GM18507 (cell line): ENCODE data around the gene NTSR2.

ENCODE experiments used
- DNase-seq: peaks from one replicate; pipeline ENCODE4 v3.0.0; 2011; ENCODE audit warnings: low read depth; ENCODE audit not compliant: insufficient read length; ENCODE audit errors: extremely low spot score
- FAIRE-seq: peaks from 2 replicates; lab custom pipeline; 2011; peaks lifted over from hg19 to GRCh38; lab: Jason Lieb, UNC

Gene NTSR2

GRCh38 chr2:11636593-11637295, 33.3 kb downstream of the NTSR2 start:
- DNase-seq, result no peak
- FAIRE-seq, result no peak

GRCh38 chr2:11635141-11635540, 34.9 kb downstream of the NTSR2 start:
- DNase-seq, result no peak
- FAIRE-seq, result no peak

- DNase-seq (no peak), FAIRE-seq (no peak)
Observed at GRCh38 chr2:11634584-11634983, 35.4 kb downstream of the NTSR2 start.

- no peak for DNase-seq
- no peak for FAIRE-seq
Observed at GRCh38 chr2:11633923-11634478, 36.0 kb downstream of the NTSR2 start.

GRCh38 chr2:11631462-11631861, 38.5 kb downstream of the NTSR2 start:
- DNase-seq (no peak), FAIRE-seq (no peak)

- FAIRE-seq, result no peak
Observed at GRCh38 chr2:11630855-11631254, 39.1 kb downstream of the NTSR2 start.

GRCh38 chr2:11629851-11630250, 40.1 kb downstream of the NTSR2 start:
- DNase-seq (no peak), FAIRE-seq (no peak)

More at GRCh38 chr2:11630855-11631254, 39.1 kb downstream of the NTSR2 start:
- no peak for DNase-seq

- FAIRE-seq, result no peak
- no peak for DNase-seq
Observed at GRCh38 chr2:11629215-11629614, 40.8 kb downstream of the NTSR2 start.

GRCh38 chr2:11628675-11629074, 41.3 kb downstream of the NTSR2 start:
- DNase-seq (no peak), FAIRE-seq (no peak)

GRCh38 chr2:11625671-11626070, 44.3 kb downstream of the NTSR2 start:
- no peak for DNase-seq
- no peak for FAIRE-seq

GRCh38 chr2:11624893-11625292, 45.1 kb downstream of the NTSR2 start:
- DNase-seq, result no peak
- FAIRE-seq, result no peak

GRCh38 chr2:11622611-11623010, 47.4 kb downstream of the NTSR2 start:
- FAIRE-seq (no peak), DNase-seq (no peak)

- FAIRE-seq, result no peak
- DNase-seq, result no peak
Observed at GRCh38 chr2:11621410-11621809, 48.6 kb downstream of the NTSR2 start.

- no peak for FAIRE-seq
- no peak for DNase-seq
Observed at GRCh38 chr2:11618708-11619062, 51.3 kb downstream of the NTSR2 start.

- FAIRE-seq, result no peak
- DNase-seq, result no peak
Observed at GRCh38 chr2:11617984-11618707, 51.8 kb downstream of the NTSR2 start.

- no peak for DNase-seq
- no peak for FAIRE-seq
Observed at GRCh38 chr2:11617527-11617926, 52.5 kb downstream of the NTSR2 start.

- no peak for DNase-seq
- FAIRE-seq, result no peak
Observed at GRCh38 chr2:11616851-11617415, 53.1 kb downstream of the NTSR2 start.

GRCh38 chr2:11616097-11616687, 53.8 kb downstream of the NTSR2 start:
- FAIRE-seq (no peak), DNase-seq (no peak)

GRCh38 chr2:11615209-11615608, 54.8 kb downstream of the NTSR2 start:
- DNase-seq, result no peak
- no peak for FAIRE-seq

GRCh38 chr2:11613297-11613696, 56.7 kb downstream of the NTSR2 start:
- FAIRE-seq (no peak), DNase-seq (no peak)
